Sigmoid colon (tissue), 4 donors: ENCODE results near the gene AQR.

ENCODE experiments used
- CTCF ChIP-seq, 4 experiments: fragments of 450-650 bp in 3 of 4; fragments of 200-600 bp in 1 of 4; IDR thresholded peaks; one replicate each; pipeline ENCODE4 v1.5.1; 2016 to 2019; ENCODE audit warnings: antibody characterized with exemption in 4 of 4, mild to moderate bottlenecking in 3 of 4, moderate library complexity in 2 of 4
- EP300 ChIP-seq, 4 donors: sonication (generic); formaldehyde crosslinking; IDR thresholded peaks; one replicate each; pipeline ENCODE4 v1.6.1; 2017; ENCODE audit warnings: antibody characterized with exemption in 4 of 4
- POLR2A ChIP-seq, 2 donors: fragments of 450-650 bp; IDR thresholded peaks; one replicate each; pipeline ENCODE4 v1.6.1; 2016; ENCODE audit warnings: antibody characterized with exemption in 2 of 2, mild to moderate bottlenecking in 2 of 2, moderate library complexity in 2 of 2
- POLR2AphosphoS5 ChIP-seq, 4 donors: sonication (generic); formaldehyde crosslinking; IDR thresholded peaks; one replicate each; pipeline ENCODE4 v1.6.1; 2017; ENCODE audit warnings: antibody characterized with exemption in 4 of 4

- TF ChIP-seq CTCF (IDR thresholded peaks at IDR 0.05) (no peak), EP300 (IDR thresholded peaks at IDR 0.05) (no peak), POLR2AphosphoS5 (IDR thresholded peaks at IDR 0.05) (no peak), POLR2A (IDR thresholded peaks at IDR 0.05) (no peak)
These were observed 24.3 kb upstream of the AQR start for GRCh38 chr15:34993877-34994276.
